Keratinocyte (primary cell): ENCODE measurements around the gene LTB4R2.

Source experiments
- EZH2 ChIP-seq: IDR thresholded peaks from one replicate; pipeline ENCODE4 v1.6.1; 2012; ENCODE audit warnings: inconsistent platforms, mild to moderate bottlenecking, low read length, moderate library complexity
- TF ChIP-seq, protein P1 (sequence below), 3 experiments: IDR thresholded peaks in 1 of 3; conservative IDR thresholded peaks in 1 of 3; optimal IDR thresholded peaks in 1 of 3; 2 replicates in 2 of 3; 3 replicates in 1 of 3; pipeline versions ENCODE3 to v1.5.1; 2011; ENCODE audit warnings: low read length in 3 of 3, mild to moderate bottlenecking in 3 of 3, moderate library complexity in 2 of 3, control low read depth in 1 of 3, inconsistent platforms in 1 of 3; ENCODE audit not compliant: insufficient read depth in 2 of 3; ENCODE audit errors: extremely low read depth in 1 of 3

DNA sequence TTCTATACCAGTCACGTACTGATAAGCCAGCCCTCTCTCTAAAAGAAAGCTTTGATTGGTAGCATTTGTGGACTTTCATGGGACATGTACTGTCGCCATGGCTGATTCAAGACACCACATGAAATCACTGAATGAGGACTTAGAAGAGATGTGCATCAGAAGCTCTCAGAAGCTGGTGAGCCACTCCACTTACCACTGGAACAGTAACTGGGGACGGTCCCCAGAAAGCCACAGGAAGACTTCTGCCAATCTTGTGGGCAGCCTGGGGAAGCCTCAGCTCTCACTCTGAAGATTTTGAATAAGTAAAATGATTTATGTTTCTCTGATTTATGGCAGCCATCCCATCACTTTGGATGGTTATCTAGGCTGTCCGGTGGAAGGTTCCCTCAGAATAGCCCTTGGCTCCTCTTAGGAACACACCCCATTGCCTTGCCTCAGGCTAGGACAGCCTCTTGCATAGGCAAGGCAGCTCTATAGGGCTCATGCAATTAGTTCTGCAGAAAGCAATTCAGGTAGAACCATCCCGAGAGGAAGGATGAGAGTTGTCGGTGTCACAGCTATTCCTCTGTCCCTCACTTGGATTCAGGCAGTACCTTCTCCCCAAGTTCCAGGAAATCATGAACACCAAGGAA is 20.2 kb upstream of the LTB4R2 start:
- TF ChIP-seq, protein P1, sequence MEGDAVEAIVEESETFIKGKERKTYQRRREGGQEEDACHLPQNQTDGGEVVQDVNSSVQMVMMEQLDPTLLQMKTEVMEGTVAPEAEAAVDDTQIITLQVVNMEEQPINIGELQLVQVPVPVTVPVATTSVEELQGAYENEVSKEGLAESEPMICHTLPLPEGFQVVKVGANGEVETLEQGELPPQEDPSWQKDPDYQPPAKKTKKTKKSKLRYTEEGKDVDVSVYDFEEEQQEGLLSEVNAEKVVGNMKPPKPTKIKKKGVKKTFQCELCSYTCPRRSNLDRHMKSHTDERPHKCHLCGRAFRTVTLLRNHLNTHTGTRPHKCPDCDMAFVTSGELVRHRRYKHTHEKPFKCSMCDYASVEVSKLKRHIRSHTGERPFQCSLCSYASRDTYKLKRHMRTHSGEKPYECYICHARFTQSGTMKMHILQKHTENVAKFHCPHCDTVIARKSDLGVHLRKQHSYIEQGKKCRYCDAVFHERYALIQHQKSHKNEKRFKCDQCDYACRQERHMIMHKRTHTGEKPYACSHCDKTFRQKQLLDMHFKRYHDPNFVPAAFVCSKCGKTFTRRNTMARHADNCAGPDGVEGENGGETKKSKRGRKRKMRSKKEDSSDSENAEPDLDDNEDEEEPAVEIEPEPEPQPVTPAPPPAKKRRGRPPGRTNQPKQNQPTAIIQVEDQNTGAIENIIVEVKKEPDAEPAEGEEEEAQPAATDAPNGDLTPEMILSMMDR (optimal IDR thresholded peaks at IDR 0.05 in 1 of 3, IDR thresholded peaks at IDR 0.05 in 1 of 3, conservative IDR thresholded peaks at IDR 0.05 in 1 of 3; ENCODE audit: extremely low read depth in 1 of 3, insufficient read depth in 2 of 3, low read length in 3 of 3): no peak
- TF ChIP-seq EZH2: no peak
